Mucosa of stomach (tissue), 1 donor: ENCODE results near the gene LRRC2.

Source experiments
- H3K27me3 ChIP-seq: one replicate; pipeline ENCODE4 v1.7.0; 2013; ENCODE audit warnings: mild to moderate bottlenecking, low read length; ENCODE audit not compliant: control insufficient read depth, insufficient read depth
- H3K36me3 ChIP-seq: one replicate; pipeline ENCODE4 v1.7.0; 2013; ENCODE audit warnings: low read length; ENCODE audit not compliant: control insufficient read depth, insufficient read depth
- H3K4me1 ChIP-seq: one replicate; pipeline ENCODE4 v1.7.0; 2013; ENCODE audit warnings: mild to moderate bottlenecking, low read length; ENCODE audit not compliant: control insufficient read depth, insufficient read depth
- H3K4me3 ChIP-seq: one replicate; pipeline ENCODE4 v1.7.0; 2013; ENCODE audit warnings: low read length
- H3K9ac ChIP-seq: one replicate; pipeline ENCODE4 v1.7.0; 2013; ENCODE audit warnings: mild to moderate bottlenecking, low read length, moderate library complexity
- H3K9me3 ChIP-seq: one replicate; pipeline ENCODE4 v1.7.0; 2013; ENCODE audit warnings: mild to moderate bottlenecking, low read length, moderate library complexity; ENCODE audit not compliant: control insufficient read depth
- donor health status: Pancreatic carcinoma.

Gene LRRC2

GRCh38 chr3:46484911-46485778 is 81.0 kb downstream of the LRRC2 start:
- Histone ChIP-seq H3K4me3 (no peak overlapping the region), H3K9me3 (no peaks in the 10 kb centered on the region), H3K27me3 (no peaks in the 10 kb centered on the region), H3K9ac (peak overlapping the region; percentile 8), H3K36me3 (no peaks in the 10 kb centered on the region), H3K4me1 (peaks cover 23% of the 10 kb centered on the region)

- H3K4me3 ChIP-seq, result no peak overlapping the region
- peak overlapping the region; percentile 8 for H3K9ac ChIP-seq
- no peaks in the 10 kb centered on the region for H3K36me3 ChIP-seq
- no peaks in the 10 kb centered on the region for H3K27me3 ChIP-seq
- no peaks in the 10 kb centered on the region for H3K9me3 ChIP-seq
- H3K4me1 ChIP-seq, result peaks cover 23% of the 10 kb centered on the region
These were observed 81.7 kb downstream of the LRRC2 start for GRCh38 chr3:46484388-46484787.

DNA sequence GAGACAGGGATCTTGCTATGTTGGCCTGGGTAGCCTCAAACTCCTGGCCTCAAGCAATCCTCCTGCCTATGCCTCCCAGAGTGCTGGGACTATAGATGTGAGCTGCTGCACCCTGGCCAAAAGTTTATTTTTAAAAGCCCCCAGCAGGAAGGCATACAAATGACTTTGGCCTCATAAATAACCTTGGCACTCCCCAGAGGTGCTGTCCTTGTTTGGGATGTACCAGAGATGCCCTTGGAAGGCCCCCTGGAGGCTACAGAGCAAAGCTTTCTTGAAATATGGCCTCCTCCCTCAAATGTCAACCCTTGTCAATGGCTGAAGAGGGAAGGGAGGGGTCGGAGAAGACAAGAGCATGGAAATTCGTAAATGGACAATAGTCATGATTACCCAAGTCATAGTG is 82.3 kb downstream of the LRRC2 start:
- Histone ChIP-seq H3K9ac (no peak overlapping the region), H3K36me3 (no peaks in the 10 kb centered on the region), H3K4me3 (no peak overlapping the region), H3K27me3 (no peaks in the 10 kb centered on the region), H3K4me1 (peaks cover 18% of the 10 kb centered on the region), H3K9me3 (no peaks in the 10 kb centered on the region)

GRCh38 chr3:46482632-46483350 is 83.3 kb downstream of the LRRC2 start:
- H3K4me3 ChIP-seq, result no peak overlapping the region
- no peaks in the 10 kb centered on the region for H3K9me3 ChIP-seq
- peaks cover 16% of the 10 kb centered on the region for H3K4me1 ChIP-seq
- no peaks in the 10 kb centered on the region for H3K36me3 ChIP-seq
- no peaks in the 10 kb centered on the region for H3K27me3 ChIP-seq
- no peak overlapping the region for H3K9ac ChIP-seq

GRCh38 chr3:46481636-46482035 is 84.5 kb downstream of the LRRC2 start:
- Histone ChIP-seq H3K9me3 (no peaks in the 10 kb centered on the region), H3K4me1 (peaks cover 16% of the 10 kb centered on the region), H3K36me3 (no peaks in the 10 kb centered on the region), H3K4me3 (no peak overlapping the region), H3K9ac (no peak overlapping the region), H3K27me3 (no peaks in the 10 kb centered on the region)

- H3K9me3 ChIP-seq, result no peaks in the 10 kb centered on the region
- H3K9ac ChIP-seq, result no peak overlapping the region
- H3K4me1 ChIP-seq, result peaks cover 15% of the 10 kb centered on the region
- H3K36me3 ChIP-seq, result no peaks in the 10 kb centered on the region
- H3K4me3 ChIP-seq, result no peak overlapping the region
- H3K27me3 ChIP-seq, result no peaks in the 10 kb centered on the region
These were observed 85.5 kb downstream of the LRRC2 start for GRCh38 chr3:46480491-46481195.

DNA sequence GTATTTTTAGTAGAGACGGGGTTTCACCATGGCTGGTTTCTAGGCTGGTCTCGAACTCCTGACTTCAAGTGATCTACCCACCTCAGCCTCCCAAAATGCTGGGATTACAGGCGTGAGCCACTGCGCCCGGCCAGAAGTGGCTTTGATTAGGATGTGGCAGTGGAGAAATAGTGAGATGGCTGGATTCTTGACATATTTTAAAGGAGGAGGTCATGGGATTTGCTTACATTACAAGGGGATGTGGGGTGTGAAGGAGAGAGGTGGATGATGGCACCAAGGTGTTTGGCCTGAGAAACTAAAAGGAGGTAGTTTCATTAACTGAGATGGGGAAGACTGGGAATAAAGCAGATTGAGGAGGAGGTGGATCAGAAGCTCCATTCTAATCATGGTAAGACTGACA is 86.4 kb downstream of the LRRC2 start:
- H3K9ac ChIP-seq, result no peak overlapping the region
- H3K9me3 ChIP-seq, result no peaks in the 10 kb centered on the region
- no peaks in the 10 kb centered on the region for H3K27me3 ChIP-seq
- H3K36me3 ChIP-seq, result no peaks in the 10 kb centered on the region
- peaks cover 6% of the 10 kb centered on the region for H3K4me1 ChIP-seq
- H3K4me3 ChIP-seq, result no peak overlapping the region

DNA sequence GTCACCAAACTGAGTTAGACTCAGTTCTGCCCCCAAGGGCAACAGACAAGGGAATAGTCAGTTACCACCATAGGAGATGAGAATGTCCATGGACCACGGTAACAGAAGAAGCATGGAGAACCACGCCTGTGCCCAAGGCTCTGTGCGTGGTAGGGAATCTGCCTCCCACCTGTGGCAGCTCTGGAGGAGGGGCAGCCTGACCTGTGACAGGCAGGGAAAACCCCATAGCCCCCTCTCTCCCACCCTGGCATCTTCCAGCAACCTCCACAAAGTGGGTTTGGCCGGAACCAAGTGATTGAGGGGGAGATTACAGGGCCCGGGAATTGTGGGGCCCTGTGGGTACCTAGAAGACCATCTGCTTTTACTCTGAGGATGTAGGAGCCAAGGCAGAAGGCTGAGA is 87.1 kb downstream of the LRRC2 start:
- Histone ChIP-seq H3K9me3 (no peaks in the 10 kb centered on the region), H3K27me3 (no peaks in the 10 kb centered on the region), H3K4me1 (no peaks in the 10 kb centered on the region), H3K4me3 (no peak overlapping the region), H3K36me3 (no peaks in the 10 kb centered on the region), H3K9ac (no peak overlapping the region)

GRCh38 chr3:46478341-46478740 is 87.8 kb downstream of the LRRC2 start:
- Histone ChIP-seq H3K4me1 (no peaks in the 10 kb centered on the region), H3K9ac (no peak overlapping the region), H3K4me3 (no peak overlapping the region), H3K9me3 (no peaks in the 10 kb centered on the region), H3K36me3 (no peaks in the 10 kb centered on the region), H3K27me3 (no peaks in the 10 kb centered on the region)

GRCh38 chr3:46477756-46478155 is 88.3 kb downstream of the LRRC2 start:
- Histone ChIP-seq H3K4me3 (no peak overlapping the region), H3K27me3 (no peaks in the 10 kb centered on the region), H3K9ac (no peak overlapping the region), H3K9me3 (no peaks in the 10 kb centered on the region), H3K36me3 (no peaks in the 10 kb centered on the region), H3K4me1 (no peaks in the 10 kb centered on the region)

DNA sequence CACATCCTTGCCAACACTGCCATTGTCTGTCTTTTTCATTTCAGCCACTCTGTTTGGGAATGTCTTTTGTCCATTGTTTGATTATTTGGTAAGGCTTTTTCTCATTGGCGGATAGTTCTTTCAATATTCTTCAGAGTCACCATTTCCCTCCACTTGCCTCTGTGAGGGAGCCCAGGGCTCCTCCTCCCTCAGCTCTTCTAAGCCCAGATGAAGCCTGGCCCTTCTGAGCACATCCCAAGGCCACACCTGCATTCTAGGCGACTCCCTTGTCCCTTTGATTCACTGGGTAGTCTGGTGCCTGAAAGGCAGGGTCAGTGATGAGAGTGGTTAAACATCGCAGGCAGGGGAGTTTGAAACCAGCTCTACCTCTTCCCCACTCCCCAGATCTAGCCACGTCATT is 89.0 kb downstream of the LRRC2 start:
- H3K36me3 ChIP-seq, result no peaks in the 10 kb centered on the region
- H3K9me3 ChIP-seq, result no peaks in the 10 kb centered on the region
- H3K9ac ChIP-seq, result no peak overlapping the region
- no peaks in the 10 kb centered on the region for H3K4me1 ChIP-seq
- H3K27me3 ChIP-seq, result no peaks in the 10 kb centered on the region
- no peak overlapping the region for H3K4me3 ChIP-seq

- H3K27me3 ChIP-seq, result no peaks in the 10 kb centered on the region
- no peaks in the 10 kb centered on the region for H3K9me3 ChIP-seq
- H3K4me1 ChIP-seq, result no peaks in the 10 kb centered on the region
- no peaks in the 10 kb centered on the region for H3K36me3 ChIP-seq
- H3K4me3 ChIP-seq, result no peak overlapping the region
- no peak overlapping the region for H3K9ac ChIP-seq
These were observed 93.4 kb downstream of the LRRC2 start for GRCh38 chr3:46472736-46473135.
